Posterior vena cava (tissue), 2 donors: ENCODE results near the gene MORN4. TPM values are rescaled to one million over a fixed set of nuclear protein-coding genes. Genes with fewer than 3 reads are reported as not detected.

Source experiments
- DNase-seq: peaks from one replicate; pipeline ENCODE4 v3.0.0-alpha.2; 2020; ENCODE audit warnings: low spot score
- intact Hi-C, 2 donors: fragments of 100-400 bp; cut with DNase I; formaldehyde crosslinking; loops; one replicate each; pipeline versions ENCODE4 v1.14.1 to v1.14.2; 2022 to 2023
- total RNA-seq, 2 donors: library from RNA; stranded (reverse); fragmentation: NEBNext Ultra II Directional; extraction: Animal tissue kit (Norgen Biotek cat#: 25700); gene quantifications; one replicate each; pipeline ENCODE4 v1.2.1, GENCODE V29; 2021
- donor health status: DM: yes; HTN: yes; CAD: no.
- donor health status: DM: yes; HTN: yes; CAD: no.

MORN4 gene
- total RNA-seq, 2 donors from 2014 or later = 3.4 to 6.5 TPM

DNA sequence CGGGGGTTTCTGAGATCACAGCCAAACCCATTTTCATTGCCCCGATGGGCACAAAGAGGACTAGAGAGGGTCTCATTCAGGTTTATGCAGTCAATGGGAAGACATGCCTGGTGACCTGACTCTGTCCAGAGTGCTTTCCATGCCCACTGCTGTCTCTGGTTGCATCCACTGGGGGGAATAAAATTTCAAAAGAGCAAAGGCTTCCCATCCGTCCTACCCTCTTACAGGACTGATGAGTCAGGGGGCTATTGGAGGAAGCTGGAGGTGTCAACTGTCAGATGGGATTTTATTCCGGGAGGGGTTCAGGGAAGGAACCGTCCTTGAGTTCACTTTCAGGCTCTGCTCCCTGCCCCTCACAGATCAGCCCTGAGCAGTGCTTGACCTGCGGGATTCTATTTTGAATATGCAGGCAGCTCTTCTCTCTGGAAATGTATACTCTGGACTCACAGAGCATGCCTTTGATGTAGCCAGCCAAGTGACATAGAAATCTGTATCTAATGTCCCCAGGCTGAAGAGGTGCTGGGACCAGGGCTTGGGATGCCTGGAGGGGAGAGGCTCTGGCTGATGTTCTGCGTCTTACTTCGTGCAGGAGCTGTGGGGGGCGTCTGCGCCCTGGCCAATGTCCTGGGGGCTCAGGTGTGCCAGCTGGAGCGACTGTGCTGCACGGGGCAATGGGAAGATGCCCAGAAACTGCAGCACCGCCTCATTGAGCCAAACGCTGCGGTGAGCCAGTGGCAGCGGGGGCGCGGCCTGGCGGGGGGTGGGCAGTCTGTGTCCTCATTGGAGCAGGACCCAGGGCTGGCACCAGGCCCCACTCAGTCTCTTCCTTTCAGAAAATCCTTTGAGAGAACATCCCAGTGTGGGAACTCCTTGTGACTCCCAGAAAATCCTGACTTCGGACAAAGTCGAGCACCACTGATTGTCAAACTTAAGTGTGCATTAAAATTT is 31.8 kb downstream of the MORN4 start:
- DNase-seq = no peak
- intact Hi-C loops = no loop called here

DNA sequence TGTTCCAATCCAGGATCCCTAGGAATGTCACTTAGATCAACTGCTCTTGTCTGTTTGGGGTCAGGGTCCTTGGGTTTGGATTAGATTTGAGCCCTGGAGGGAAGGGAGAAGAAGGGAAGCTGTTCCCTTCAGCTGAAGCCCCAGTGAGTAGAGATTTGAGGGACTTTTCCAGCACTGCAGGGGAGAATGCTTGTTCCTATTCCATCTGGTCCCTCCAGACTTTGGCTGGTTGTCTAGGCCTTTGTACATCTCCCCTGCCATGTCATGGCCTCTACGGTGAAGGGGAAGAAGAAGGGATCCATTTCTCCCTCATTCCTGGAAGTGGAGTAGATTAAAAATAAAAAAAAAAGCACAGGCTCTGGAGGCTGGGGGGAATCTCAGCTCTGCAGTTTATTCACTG is 32.7 kb downstream of the MORN4 start:
- intact Hi-C loops = no loop called here
- no peak for DNase-seq

DNA sequence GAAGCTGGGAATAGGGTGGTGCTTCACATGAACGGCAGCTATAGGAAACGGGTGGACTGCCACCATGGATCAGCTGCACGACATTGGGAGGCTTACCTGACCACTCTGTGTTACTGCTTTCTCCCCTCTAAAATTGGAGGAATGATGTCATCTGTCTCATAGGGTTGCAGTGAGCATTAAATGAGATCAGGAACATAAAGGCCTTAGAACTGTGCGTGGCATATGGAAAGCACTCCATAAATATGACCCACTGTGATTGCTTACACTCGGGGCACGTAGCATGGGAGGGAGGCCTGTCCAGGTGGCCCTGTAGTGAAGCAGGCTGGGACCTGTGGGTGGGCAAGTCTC is 34.1 kb downstream of the MORN4 start:
- DNase-seq = no peak
- intact Hi-C loops = no loop called here

DNA sequence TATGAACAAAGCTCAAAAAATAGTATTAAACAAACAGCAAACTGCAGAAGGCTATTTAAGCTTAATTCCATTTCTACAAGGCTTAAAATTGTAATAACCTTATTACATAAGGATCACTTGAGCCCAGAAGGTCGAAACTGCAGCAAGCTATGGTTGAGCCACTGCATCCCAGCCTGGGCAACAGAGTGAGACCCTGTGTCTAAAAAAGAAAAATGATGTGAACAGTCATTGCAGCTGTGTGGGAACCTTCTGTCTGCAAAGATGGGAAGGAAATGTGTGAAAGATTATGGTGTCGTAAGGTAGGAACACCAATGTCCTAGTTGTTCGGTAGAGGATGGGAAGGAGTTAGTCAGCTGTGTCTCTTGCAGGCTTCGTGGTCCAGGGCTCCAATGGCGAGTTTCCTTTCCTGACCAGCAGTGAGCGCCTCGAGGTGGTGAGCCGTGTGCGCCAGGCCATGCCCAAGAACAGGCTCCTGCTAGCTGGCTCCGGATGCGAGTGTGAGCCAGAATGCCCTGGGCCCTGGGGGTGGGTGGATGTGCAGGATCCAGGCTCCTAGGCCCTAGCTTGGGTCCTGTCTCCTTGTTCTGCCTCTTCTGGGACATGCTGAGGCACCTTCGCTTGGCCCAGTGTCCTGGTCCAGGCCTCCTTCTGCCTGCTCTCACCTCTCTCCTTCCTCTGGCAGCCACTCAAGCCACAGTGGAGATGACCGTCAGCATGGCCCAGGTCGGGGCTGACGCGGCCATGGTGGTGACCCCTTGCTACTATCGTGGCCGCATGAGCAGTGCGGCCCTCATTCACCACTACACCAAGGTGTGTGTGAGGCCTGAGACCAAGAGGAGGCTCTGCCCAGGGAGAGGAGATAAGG is 34.7 kb downstream of the MORN4 start:
- DNase-seq = no peak
- intact Hi-C loops = no loop called here

DNA sequence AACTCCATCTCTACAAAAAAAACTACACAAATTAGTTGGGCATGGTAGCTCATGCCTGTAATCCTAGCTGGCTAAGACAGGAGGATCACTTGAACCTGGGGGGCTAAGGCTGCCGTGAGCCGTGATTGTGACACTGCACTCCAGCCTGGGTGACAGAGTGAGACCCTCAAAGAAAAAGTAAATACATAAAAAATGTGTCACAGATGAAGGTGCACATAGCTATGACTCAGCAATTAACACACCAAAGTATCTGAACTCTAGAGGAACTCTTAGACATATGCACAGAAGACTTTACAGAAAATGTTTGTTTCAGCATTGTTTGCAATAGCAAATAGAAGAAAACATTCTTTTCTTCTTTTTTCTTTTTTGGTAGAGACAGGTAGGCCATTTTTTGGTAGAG is 35.5 kb downstream of the MORN4 start:
- intact Hi-C loops = no loop called here
- DNase-seq = no peak

DNA sequence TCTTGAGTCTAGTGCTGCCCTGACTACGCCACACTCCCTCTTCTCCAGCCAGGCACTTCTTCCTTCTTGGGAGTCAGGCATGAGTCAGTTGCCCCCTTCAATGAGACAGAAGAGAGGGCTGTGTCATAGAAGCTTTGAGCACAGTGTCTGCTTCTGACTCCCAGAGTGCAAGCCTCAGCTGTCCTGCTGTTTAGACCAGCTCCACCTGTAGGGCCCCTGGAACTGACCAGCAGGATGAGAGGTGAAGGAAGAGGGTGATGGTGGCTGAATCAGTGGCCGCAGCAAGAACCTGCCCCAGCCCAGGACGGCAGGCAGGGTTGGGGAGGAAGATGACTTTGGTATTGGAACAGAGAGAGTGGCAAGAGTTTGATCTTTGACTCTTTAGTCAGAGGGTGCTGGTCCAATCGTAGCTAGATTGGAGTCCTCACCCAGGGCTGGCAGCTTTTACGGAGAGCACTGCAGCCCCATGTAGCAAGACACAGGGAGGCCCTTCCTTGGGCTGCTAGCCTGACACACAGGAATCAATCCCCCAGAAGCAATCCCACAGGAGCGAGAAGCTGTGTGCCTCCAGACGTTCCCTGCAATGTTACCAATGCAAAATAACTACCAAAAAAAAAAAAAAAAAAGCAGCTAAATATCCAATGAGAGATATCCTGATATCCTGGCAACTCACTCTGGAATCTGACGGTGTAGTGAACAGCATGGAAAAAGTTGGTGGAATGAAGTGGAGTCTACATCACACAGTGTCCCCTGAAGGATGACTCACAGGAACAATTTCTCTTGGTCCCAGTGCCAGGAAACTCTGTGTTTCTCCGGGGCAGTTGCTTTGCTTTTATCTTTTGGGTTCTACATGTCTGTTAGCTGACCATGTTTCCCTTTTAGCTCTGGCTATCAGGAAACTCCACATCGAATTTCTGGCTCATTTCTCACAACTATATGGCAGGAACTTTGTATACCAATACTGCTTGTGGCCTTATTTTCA is 36.9 kb downstream of the MORN4 start:
- intact Hi-C loops = no loop called here
- no peak for DNase-seq

DNA sequence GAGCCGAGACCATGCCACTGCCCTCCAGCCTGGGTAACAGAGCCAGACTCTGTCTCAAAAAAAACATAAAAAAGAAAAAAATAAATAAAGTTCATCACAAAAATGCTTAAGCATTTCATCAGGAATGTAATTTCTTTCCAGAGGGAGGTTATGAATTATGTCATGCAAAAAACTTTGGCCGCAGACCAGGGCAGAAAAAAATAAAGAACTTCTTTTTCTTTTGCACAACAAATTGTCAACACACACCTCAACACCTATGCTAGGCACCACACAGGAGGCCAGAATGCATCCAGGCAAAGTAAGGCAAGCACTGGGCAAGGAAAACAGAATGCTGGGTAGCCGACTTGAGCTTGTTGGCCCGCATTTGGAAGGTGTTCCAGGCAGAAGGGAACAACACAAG is 39.9 kb downstream of the MORN4 start:
- no peak for DNase-seq
- intact Hi-C loops = no loop called here

DNA sequence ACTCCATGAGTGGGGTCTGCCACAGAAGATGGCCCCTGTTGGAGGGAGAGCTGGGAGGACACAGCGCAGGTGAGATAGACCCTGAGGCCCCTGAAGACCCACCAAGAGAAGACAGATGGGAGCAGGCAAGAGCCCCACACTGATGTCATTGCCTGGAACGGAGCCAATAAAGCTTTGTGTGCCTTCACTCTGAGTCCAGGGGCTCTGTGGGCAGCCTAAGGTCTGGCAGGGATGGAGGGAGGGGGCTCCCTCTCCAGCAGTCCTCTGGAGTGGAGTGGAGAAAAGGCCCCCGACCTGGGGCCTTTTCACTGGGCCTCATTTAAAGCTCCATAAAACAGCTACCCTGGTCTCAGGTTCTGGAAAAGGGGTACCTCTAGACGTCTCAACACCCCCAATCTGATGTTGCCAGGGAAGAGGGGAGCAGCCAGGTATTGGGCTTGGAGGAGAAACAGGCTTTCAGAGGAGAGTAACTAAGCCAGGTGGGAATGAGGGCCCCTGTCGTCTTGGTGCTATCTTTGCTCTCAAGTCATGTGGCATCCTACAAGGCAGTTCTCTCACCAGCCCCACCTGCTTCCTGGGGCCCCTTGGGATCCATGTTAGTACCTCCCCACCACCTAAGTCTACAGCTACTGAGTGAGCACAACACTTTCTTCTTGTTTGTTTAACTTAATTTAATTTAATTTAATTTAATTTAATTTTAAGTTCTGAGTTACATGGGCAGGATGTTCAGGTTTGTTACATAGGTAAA is 42.4 kb downstream of the MORN4 start:
- DNase-seq = no peak
- intact Hi-C loops = no loop called here

DNA sequence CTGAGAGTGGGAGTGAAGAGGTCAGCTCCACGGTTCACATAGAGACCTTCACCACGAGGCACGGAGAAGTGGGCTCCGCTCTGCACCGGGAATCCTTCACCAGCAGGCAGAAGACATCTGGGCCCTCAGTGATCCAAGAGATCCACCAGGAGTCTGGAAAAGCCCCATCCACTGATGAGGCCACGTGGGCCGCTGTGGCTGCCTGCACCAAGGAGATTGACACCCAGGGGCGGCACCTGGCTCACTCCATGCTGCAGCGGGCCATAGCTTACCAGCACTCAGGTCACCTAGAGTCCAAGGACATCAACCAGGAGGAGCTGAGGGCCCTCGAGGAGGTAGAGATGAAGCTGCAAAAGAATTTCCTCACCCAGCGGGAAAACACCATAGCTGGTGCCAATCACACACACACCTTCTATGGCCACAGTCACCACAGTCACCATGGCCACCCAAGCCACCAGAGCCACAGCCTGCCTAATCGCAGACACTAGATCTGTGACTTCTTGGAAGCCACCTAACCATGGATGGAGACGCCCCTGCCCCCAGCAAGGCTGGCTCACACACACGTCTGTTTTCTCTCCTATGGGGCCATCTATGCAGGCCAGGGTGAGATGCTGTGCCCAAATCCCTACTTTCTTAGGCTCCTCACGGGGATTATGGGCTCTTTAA is 43.1 kb downstream of the MORN4 start:
- intact Hi-C loops = no loop called here
- no peak for DNase-seq

DNA sequence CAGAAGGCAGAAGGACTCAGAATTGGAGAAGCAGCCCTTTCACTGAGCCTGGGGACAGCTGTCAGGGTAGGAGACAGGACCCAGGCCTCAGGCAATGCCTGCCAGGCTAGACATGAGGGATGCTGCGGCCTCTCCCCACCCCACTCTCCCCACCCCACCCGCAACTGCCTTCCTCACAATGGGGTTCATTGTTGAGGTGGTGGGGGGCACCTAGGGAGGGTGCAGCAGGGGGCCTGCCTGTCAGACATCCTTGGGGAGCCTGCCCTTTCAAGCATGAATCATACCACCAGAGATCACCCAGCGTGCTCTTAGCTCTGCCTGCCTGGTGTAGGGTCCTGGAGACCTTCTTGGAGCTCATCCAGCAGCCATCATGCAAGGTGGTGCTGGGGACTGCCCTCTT is 43.8 kb downstream of the MORN4 start, which contains the start of gene C10orf62:
TSS of gene C10orf62 (plus strand) at position 243 of the 400 bp plus-strand sequence. CDS start 177 bp downstream, outside the sequence.
- DNase-seq = no peak
- intact Hi-C loops = no loop called here

DNA sequence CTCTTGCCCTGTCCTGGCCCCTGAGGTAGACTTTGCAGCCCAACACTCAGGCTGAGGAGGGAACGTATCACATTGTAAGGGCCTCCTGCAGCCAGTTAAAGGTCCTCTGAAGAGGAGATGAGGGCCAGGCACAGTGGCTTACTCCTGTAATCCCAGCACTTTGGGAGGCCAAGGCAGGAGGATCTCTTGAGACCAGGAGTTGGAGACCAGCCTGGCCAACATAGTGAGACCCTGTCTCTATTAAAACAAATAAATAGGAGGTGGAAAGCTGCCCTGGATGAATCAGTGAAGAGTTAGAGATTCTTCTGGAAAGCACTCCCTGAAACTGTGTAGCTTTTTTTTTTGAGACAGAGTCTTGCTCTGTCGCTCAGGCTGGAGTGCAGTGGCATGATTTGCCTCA is 46.1 kb downstream of the MORN4 start:
- DNase-seq = no peak
- intact Hi-C loops = no loop called here

DNA sequence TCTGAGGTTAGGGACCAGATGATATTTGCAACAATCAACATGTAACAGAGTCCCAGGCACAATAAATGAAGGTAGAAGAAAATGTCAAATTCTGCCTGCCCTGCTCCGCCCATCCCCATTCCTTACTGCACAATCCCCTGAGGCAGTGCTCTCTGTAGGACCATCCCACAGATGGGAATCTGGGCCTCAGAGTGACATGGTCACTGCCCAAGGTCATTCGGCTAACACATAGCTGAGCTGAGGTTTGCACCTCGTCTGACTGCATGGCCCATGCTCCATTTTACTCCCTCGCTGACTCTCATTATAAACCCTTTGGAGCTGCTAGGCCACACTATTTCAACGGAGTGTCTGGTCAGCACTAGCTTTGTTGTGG is 47.9 kb downstream of the MORN4 start:
- no peak for DNase-seq
- intact Hi-C loops = no loop called here

DNA sequence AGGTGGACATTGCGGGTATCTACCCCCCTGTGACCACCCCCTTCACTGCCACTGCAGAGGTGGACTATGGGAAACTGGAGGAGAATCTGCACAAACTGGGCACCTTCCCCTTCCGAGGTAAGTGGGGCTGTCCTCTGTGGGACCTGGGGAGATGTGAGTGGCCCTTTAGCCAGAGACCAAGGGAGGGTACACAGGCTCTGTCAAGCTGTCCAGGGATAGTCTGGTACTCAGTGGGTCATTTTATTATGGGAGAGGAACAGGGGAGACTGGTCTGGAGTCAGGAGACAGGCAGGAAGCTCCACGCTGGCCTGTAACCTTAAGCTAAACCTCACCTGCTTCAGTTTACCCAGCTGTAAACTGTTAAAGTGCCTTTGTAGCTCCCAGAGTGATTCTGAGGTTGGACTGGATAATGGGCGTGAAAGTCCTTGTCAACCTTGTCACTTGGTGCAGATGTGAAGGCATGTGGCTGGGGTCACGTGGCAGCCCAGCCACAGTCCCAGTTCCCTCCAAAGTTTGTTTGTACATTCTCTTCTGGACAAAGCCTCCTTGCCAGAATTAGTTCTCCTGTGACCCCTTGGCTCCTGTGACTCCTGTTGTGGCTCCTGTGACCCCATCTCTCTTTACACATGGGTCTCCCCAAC is 48.4 kb downstream of the MORN4 start:
- peak; percentile 35 for DNase-seq
- intact Hi-C loops = no loop called here

DNA sequence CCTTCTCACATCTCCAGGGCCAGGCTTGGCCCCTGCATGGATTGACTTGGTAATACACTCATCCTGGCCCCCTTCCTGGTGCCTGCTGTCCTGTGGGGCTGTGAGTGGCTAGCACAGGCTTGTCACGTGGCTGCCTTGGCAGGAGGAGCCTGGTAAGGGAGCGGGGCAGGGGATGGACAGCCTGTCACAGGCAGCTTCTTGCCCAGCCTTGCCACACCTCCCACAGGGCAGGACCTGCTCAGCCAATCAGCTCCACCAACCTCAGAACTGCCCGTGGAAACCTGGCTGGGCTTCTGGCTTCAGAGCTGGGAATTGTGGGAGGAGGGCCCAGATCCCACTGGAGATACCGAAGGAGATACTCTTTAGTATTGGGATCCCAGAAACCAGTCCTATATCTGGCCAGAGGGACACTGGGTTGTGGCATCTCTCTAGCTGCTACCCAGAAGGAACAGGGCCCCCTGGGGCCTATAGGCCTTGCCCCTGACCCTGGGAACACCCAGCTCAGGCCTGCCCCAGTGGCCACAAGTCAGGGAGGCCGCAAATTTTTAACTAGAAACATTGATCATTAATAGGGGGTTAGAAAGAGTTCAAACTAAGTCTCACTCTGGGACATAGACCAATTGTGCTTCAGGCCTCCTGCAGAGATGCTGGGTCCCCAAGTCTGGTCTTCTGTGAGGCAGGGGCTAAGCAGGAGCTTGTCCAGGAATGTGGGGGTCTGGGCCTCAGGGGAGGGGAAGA is 49.1 kb downstream of the MORN4 start, which contains the start of gene HOGA1:
TSS of gene HOGA1 (plus strand) at position 330 of the 738 bp plus-strand sequence. CDS start at position 645, 315 bp downstream.
- peak; percentile 94 for DNase-seq
- intact Hi-C loops = no loop called here

DNA sequence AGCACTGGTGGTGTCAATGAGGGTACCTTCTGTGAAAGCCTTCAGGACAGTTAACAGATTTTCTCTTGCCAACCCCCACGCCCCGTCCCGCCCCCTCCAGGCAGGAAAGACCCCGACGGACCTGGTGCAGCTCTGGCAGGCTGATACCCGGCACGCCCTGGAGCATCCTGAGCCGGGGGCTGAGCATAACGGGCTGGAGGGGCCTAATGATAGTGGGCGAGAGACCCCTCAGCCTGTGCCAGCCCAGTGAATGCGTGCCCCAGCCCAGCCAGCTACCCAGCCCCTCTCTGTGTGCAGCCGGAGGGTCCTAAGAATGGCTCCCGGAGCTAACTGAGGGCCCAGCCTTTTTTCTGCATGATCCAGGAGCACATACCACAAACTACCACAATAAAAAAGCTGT is 49.8 kb downstream of the MORN4 start:
- intact Hi-C loops = no loop called here

DNA sequence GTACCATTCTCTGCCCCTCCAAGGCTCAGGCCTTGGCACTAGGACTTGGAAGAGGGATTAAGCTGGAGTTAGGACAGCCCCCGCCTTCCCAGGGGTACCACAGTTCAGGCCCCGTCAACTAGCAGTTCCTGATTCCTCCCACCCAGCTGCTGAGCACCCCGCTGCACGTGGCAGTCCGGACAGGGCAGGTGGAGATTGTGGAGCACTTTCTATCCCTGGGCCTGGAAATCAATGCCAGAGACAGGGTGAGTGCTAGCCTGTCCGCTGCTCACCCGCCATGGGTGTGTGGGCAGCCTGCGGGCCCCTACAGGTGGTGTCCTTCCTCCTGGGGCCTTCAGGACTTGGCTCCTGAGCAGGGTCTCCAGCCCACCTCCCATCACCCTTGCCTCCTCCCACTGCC is 51.1 kb downstream of the MORN4 start:
- intact Hi-C loops = no loop called here
- DNase-seq = peak; percentile 62

More for the DNA sequence above, 49.8 kb downstream of the MORN4 start:
- DNase-seq = peak; percentile 69
